Neural cell (in vitro differentiated cells): Measurements from ENCODE around the gene AGPAT3.

Experiments used
- EZH2 ChIP-seq: fragments of 200-600, 300-800 bp; shearing (Covaris generic), sonication (generic); IDR thresholded peaks from 2 replicates; pipeline ENCODE4 v1.6.1; 2014; ENCODE audit warnings: antibody characterized with exemption, low read length, borderline replicate concordance, mild to moderate bottlenecking; ENCODE audit not compliant: insufficient read depth, poor library complexity, severe bottlenecking
- POLR2AphosphoS5 ChIP-seq: IDR thresholded peaks from 2 replicates; pipeline ENCODE4 v1.6.1; 2012
- TAF1 ChIP-seq: IDR thresholded peaks from 2 replicates; pipeline ENCODE4 v1.6.1; 2012; ENCODE audit warnings: low read depth
- TF ChIP-seq, protein P1 (sequence below): fragments of 450-650 bp; IDR thresholded peaks from 2 replicates; pipeline ENCODE4 v1.5.1; 2014; ENCODE audit warnings: antibody characterized with exemption, mild to moderate bottlenecking, moderate library complexity; ENCODE audit not compliant: poor library complexity, severe bottlenecking

DNA sequence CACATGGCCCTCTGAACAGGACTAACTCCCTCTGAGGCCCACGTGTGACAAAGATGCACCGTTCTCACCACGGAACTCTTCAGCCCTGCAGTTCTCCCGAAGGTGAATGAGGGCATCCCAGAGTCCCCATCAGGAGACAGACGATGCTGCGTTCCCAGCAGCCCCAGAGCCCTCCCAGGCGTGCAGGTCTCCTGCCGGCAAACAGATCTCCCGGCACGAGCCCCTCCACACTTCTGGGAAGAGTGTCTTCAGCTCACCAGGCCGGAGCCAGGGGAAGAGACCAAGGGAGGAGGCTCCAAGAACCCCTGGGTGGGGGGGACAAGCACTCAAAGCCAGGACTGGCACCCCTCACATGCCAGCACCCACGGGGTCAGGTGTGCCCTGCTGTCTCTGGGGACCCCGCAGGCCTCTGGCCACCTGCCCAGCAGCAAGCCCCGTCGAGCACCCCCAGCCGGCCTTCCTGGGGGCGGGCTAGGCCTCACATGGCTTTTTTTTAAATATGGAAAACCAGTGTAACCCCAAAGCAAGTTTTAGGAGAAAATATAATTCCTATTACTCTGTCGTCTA lies 102.0 kb downstream of the AGPAT3 start:
- TF ChIP-seq, protein P1, sequence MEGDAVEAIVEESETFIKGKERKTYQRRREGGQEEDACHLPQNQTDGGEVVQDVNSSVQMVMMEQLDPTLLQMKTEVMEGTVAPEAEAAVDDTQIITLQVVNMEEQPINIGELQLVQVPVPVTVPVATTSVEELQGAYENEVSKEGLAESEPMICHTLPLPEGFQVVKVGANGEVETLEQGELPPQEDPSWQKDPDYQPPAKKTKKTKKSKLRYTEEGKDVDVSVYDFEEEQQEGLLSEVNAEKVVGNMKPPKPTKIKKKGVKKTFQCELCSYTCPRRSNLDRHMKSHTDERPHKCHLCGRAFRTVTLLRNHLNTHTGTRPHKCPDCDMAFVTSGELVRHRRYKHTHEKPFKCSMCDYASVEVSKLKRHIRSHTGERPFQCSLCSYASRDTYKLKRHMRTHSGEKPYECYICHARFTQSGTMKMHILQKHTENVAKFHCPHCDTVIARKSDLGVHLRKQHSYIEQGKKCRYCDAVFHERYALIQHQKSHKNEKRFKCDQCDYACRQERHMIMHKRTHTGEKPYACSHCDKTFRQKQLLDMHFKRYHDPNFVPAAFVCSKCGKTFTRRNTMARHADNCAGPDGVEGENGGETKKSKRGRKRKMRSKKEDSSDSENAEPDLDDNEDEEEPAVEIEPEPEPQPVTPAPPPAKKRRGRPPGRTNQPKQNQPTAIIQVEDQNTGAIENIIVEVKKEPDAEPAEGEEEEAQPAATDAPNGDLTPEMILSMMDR, result no peak
- TF ChIP-seq TAF1 (no peak), POLR2AphosphoS5 (no peak), EZH2 (no peak)
